Fibroblast of villous mesenchyme (primary cell): ENCODE data around the gene ANO4. TPM values are rescaled to one million over a fixed set of nuclear protein-coding genes. Genes with fewer than 3 reads are reported as not detected.

Experiments used
- DNase-seq: peaks from one replicate; pipeline ENCODE4 v3.0.0-alpha.2; 2010; ENCODE audit warnings: low read depth
- H3K4me3 ChIP-seq: 2 replicates; pipeline ENCODE4 v1.5.1; 2011; ENCODE audit warnings: low read depth, mild to moderate bottlenecking, low read length
- total RNA-seq: library from RNA; depleted of rRNA; stranded (reverse); fragments of >200 nt; gene quantifications from 2 replicates; pipeline ENCODE4 v1.2.3, GENCODE V29; 2012
- TF ChIP-seq, protein P1 (sequence below): IDR thresholded peaks from 2 replicates; pipeline ENCODE4 v1.5.1; 2012; ENCODE audit warnings: low read depth, mild to moderate bottlenecking, low read length; ENCODE audit not compliant: insufficient read depth

The ANO4 gene
- total RNA-seq, 1 donor, result 13.8 TPM

GRCh38 chr12:101174541-101174940 is 380.0 kb downstream of the ANO4 start:
- TF ChIP-seq, protein P1, sequence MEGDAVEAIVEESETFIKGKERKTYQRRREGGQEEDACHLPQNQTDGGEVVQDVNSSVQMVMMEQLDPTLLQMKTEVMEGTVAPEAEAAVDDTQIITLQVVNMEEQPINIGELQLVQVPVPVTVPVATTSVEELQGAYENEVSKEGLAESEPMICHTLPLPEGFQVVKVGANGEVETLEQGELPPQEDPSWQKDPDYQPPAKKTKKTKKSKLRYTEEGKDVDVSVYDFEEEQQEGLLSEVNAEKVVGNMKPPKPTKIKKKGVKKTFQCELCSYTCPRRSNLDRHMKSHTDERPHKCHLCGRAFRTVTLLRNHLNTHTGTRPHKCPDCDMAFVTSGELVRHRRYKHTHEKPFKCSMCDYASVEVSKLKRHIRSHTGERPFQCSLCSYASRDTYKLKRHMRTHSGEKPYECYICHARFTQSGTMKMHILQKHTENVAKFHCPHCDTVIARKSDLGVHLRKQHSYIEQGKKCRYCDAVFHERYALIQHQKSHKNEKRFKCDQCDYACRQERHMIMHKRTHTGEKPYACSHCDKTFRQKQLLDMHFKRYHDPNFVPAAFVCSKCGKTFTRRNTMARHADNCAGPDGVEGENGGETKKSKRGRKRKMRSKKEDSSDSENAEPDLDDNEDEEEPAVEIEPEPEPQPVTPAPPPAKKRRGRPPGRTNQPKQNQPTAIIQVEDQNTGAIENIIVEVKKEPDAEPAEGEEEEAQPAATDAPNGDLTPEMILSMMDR, result no peak
- H3K4me3 ChIP-seq, result no peak overlapping the region
- no peak for DNase-seq

Other genes with a start within 250 kb of the ANO4 start
- 24.5 and 38.0 TPM in 2 replicates for gene GAS2L3, start 221.1 kb upstream of the ANO4 start, total RNA-seq